Measurements from ENCODE around the gene ARMC2. TPM values are rescaled to one million over a fixed set of nuclear protein-coding genes. Genes with fewer than 3 reads are reported as not detected.
A peak's percentile ranks its signal among the peaks of the same experiment; 100 is the strongest.

The ARMC2 gene
- total RNA-seq, 5 donors from 2014 or later (not counting 1 experiment from before 2014, with no cell fraction given), result 6.4 to 10.0 (median 8.1) TPM

GRCh38 chr6:109001291-109001894, 153.2 kb downstream of the ARMC2 start:
- no peak for DNase-seq
- Histone ChIP-seq H3K27me3 (replicated peaks in 1 of 2; ENCODE audit: control insufficient read depth in 2 of 2, extremely low read depth in 1 of 2, insufficient read depth in 2 of 2, low read length in 1 of 2) (no peaks in the 10 kb centered on the region), H3K27ac (ENCODE audit: low read length) (no peak overlapping the region), H3K9me3 (no peaks in the 10 kb centered on the region), H3K4me1 (ENCODE audit: control insufficient read depth in 1 of 2, extremely low read depth in 1 of 2, insufficient read depth in 2 of 2, low read length in 2 of 2) (no peaks in the 10 kb centered on the region), H3K4me3 (ENCODE audit: control insufficient read depth in 1 of 2, extremely low read depth in 1 of 2, low read length in 1 of 2) (no peak overlapping the region), H3K36me3 (ENCODE audit: control insufficient read depth in 2 of 2, extremely low read depth in 1 of 2, insufficient read depth in 1 of 2, low read length in 1 of 2) (peaks cover 0 to 32% of the 10 kb centered on the region in 2 donors)
- POLR2A ChIA-PET, result no interaction called here
- Mint-ChIP-seq H3K27ac (no peak overlapping the region), H3K4me3 (no peak overlapping the region), H3K4me1 (peaks cover 37 to 42% (median 41%) of the 10 kb centered on the region in 3 donors), H3K27me3 (no peaks in the 10 kb centered on the region), H3K36me3 (peaks cover 28% of the 10 kb centered on the region), H3K9me3 (no peaks in the 10 kb centered on the region)
- no peak for ATAC-seq (replicated peaks in 1 of 4)
- CTCF ChIA-PET, result interaction anchor here in 1 of 2 donors (1.3 kb wide), 1 partner anchor 71 kb away, joined by 6 read pairs; no protein-coding TSS in a partner anchor
- WGBS (ENCODE audit: insufficient coverage), result no CpG with 5 or more reads among the region's 7 CpGs

DNA sequence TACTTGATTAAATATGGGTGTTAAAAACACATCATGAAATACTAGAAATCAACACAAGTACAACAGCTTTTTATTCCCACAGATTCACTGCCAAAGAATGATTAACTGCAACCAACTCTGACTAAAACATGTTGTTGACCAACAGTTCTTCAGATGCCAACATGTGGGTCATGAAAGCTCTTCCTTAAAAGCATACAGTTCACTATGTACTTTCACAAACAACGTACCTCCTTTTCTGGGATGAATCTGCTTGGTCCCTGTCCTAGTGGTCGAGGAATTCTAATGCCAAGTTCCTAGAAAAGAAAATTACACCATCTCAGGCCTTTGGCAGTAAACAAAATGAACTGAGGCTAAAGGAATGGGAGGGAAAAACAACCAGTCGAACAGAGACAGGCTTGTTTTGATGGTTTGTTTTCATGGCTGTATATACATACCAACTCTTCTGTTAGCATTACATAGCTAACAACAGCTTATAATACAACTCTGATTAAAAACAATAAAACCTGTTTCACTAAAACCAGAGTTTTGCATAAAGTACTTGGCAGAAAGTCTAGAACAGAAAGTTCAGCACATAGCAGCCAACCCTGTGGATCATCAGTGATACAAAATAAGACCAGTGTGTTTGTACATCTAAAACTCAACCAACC, 154.0 kb downstream of the ARMC2 start:
- ChIA-PET CTCF (interaction anchor here (0.5 to 1.3 kb wide), 2 partner anchors 15 to 70 kb away, joined by 3 to 6 read pairs; no protein-coding TSS in a partner anchor), POLR2A (no interaction called here)
- no peak overlapping the region for H3K4me3 ChIP-seq (ENCODE audit: control insufficient read depth in 1 of 2, extremely low read depth in 1 of 2, low read length in 1 of 2)
- H3K9me3 ChIP-seq, result no peaks in the 10 kb centered on the region
- no peak overlapping the region for H3K27ac ChIP-seq (ENCODE audit: low read length)
- H3K4me1 Mint-ChIP-seq, result peaks cover 44 to 50% (median 49%) of the 10 kb centered on the region in 3 donors
- no peaks in the 10 kb centered on the region for H3K27me3 Mint-ChIP-seq
- no CpG with 5 or more reads among the region's 3 CpGs for WGBS (ENCODE audit: insufficient coverage)
- H3K27me3 ChIP-seq (replicated peaks in 1 of 2; ENCODE audit: control insufficient read depth in 2 of 2, extremely low read depth in 1 of 2, insufficient read depth in 2 of 2, low read length in 1 of 2), result no peaks in the 10 kb centered on the region
- no peaks in the 10 kb centered on the region for H3K9me3 Mint-ChIP-seq
- H3K27ac Mint-ChIP-seq, result peak overlapping the region in 1 of 2 donors; percentile 61
- H3K36me3 ChIP-seq (ENCODE audit: control insufficient read depth in 2 of 2, extremely low read depth in 1 of 2, insufficient read depth in 1 of 2, low read length in 1 of 2), result peaks cover 0 to 31% of the 10 kb centered on the region in 2 donors
- DNase-seq (no peak), ATAC-seq (replicated peaks in 1 of 4) (no peak)
- peaks cover 0 to 4% of the 10 kb centered on the region in 2 experiments for H3K4me1 ChIP-seq (ENCODE audit: control insufficient read depth in 1 of 2, extremely low read depth in 1 of 2, insufficient read depth in 2 of 2, low read length in 2 of 2)
- H3K36me3 Mint-ChIP-seq, result peaks cover 28% of the 10 kb centered on the region
- no peak overlapping the region for H3K4me3 Mint-ChIP-seq

GRCh38 chr6:109002882-109003281, 154.7 kb downstream of the ARMC2 start:
- Mint-ChIP-seq H3K27me3 (no peaks in the 10 kb centered on the region), H3K4me3 (no peak overlapping the region), H3K4me1 (peaks cover 51 to 57% (median 55%) of the 10 kb centered on the region in 3 donors), H3K9me3 (no peaks in the 10 kb centered on the region), H3K36me3 (peaks cover 22% of the 10 kb centered on the region), H3K27ac (no peak overlapping the region)
- ChIA-PET POLR2A (interaction anchor here in 1 of 2 donors (0.6 kb wide), 1 partner anchor 72 kb away, joined by 4 read pairs; no protein-coding TSS in a partner anchor), CTCF (interaction anchor here in 1 of 2 donors (1.3 kb wide), 1 partner anchor 69 kb away, joined by 6 read pairs; no protein-coding TSS in a partner anchor)
- H3K4me1 ChIP-seq (ENCODE audit: control insufficient read depth in 1 of 2, extremely low read depth in 1 of 2, insufficient read depth in 2 of 2, low read length in 2 of 2), result peaks cover 0 to 8% of the 10 kb centered on the region in 2 experiments
- ATAC-seq (replicated peaks in 1 of 4), result no peak
- peaks cover 0 to 31% of the 10 kb centered on the region in 2 donors for H3K36me3 ChIP-seq (ENCODE audit: control insufficient read depth in 2 of 2, extremely low read depth in 1 of 2, insufficient read depth in 1 of 2, low read length in 1 of 2)
- DNase-seq, result no peak
- no peak overlapping the region for H3K27ac ChIP-seq (ENCODE audit: low read length)
- H3K9me3 ChIP-seq, result no peaks in the 10 kb centered on the region
- no peaks in the 10 kb centered on the region for H3K27me3 ChIP-seq (replicated peaks in 1 of 2; ENCODE audit: control insufficient read depth in 2 of 2, extremely low read depth in 1 of 2, insufficient read depth in 2 of 2, low read length in 1 of 2)
- H3K4me3 ChIP-seq (ENCODE audit: control insufficient read depth in 1 of 2, extremely low read depth in 1 of 2, low read length in 1 of 2), result no peak overlapping the region

DNA sequence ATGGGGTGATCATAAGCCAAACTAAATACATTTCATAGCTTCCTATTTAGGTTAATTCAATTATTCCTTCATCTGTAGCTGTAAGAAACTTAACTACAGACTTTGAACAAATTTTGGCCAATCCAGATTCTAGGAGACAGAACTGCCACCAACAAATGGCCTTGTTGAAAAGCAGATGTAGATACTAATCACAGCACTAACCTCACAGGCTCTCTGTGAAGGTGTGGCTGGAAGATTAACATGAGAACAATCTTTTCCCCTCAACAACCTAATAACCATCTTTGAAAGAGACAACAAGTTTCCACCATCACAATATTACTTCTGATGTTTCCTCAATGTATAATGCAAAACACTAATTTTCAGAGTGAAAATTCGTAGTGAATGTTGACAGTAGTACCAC, 158.6 kb downstream of the ARMC2 start:
- H3K9me3 Mint-ChIP-seq, result no peaks in the 10 kb centered on the region
- no peaks in the 10 kb centered on the region for H3K36me3 Mint-ChIP-seq
- ChIA-PET POLR2A (no interaction called here), CTCF (interaction anchor here in 1 of 2 donors (0.6 to 10.6 kb wide), 3 partner anchors 29 to 761 kb away, joined by 4 to 77 read pairs (median 5); no protein-coding TSS in a partner anchor)
- H3K27me3 Mint-ChIP-seq, result no peaks in the 10 kb centered on the region
- peaks cover 65 to 73% (median 67%) of the 10 kb centered on the region in 3 donors for H3K4me1 Mint-ChIP-seq
- Histone ChIP-seq H3K27me3 (replicated peaks in 1 of 2; ENCODE audit: control insufficient read depth in 2 of 2, extremely low read depth in 1 of 2, insufficient read depth in 2 of 2, low read length in 1 of 2) (no peaks in the 10 kb centered on the region), H3K27ac (ENCODE audit: low read length) (peak overlapping the region; percentile 85), H3K9me3 (no peaks in the 10 kb centered on the region), H3K4me3 (ENCODE audit: control insufficient read depth in 1 of 2, extremely low read depth in 1 of 2, low read length in 1 of 2) (no peak overlapping the region), H3K4me1 (ENCODE audit: control insufficient read depth in 1 of 2, extremely low read depth in 1 of 2, insufficient read depth in 2 of 2, low read length in 2 of 2) (peaks cover 7 to 25% of the 10 kb centered on the region in 2 experiments), H3K36me3 (ENCODE audit: control insufficient read depth in 2 of 2, extremely low read depth in 1 of 2, insufficient read depth in 1 of 2, low read length in 1 of 2) (peaks cover 0 to 7% of the 10 kb centered on the region in 2 donors)
- H3K27ac Mint-ChIP-seq, result peak overlapping the region; percentile 13 to 78
- ATAC-seq (replicated peaks in 1 of 4) (no peak), DNase-seq (no peak)
- H3K4me3 Mint-ChIP-seq, result peak overlapping the region; percentile 58 to 96 (median 83)
- WGBS (ENCODE audit: insufficient coverage), result no CpG with 5 or more reads among the region's 1 CpG

GRCh38 chr6:109007521-109007920, 159.3 kb downstream of the ARMC2 start:
- Mint-ChIP-seq H3K36me3 (no peaks in the 10 kb centered on the region), H3K9me3 (no peaks in the 10 kb centered on the region), H3K4me1 (peaks cover 64 to 70% (median 64%) of the 10 kb centered on the region in 3 donors), H3K4me3 (peak overlapping the region; percentile 83 to 98 (median 96)), H3K27me3 (no peaks in the 10 kb centered on the region), H3K27ac (peak overlapping the region; percentile 78 to 94)
- WGBS (ENCODE audit: insufficient coverage), result no CpG with 5 or more reads among the region's 3 CpGs
- no peaks in the 10 kb centered on the region for H3K27me3 ChIP-seq (replicated peaks in 1 of 2; ENCODE audit: control insufficient read depth in 2 of 2, extremely low read depth in 1 of 2, insufficient read depth in 2 of 2, low read length in 1 of 2)
- H3K9me3 ChIP-seq, result no peaks in the 10 kb centered on the region
- H3K4me1 ChIP-seq (ENCODE audit: control insufficient read depth in 1 of 2, extremely low read depth in 1 of 2, insufficient read depth in 2 of 2, low read length in 2 of 2), result peaks cover 11 to 25% of the 10 kb centered on the region in 2 experiments
- peak overlapping the region in 1 of 2 donors; percentile 97 for H3K4me3 ChIP-seq (ENCODE audit: control insufficient read depth in 1 of 2, extremely low read depth in 1 of 2, low read length in 1 of 2)
- DNase-seq (no peak), ATAC-seq (replicated peaks in 1 of 4) (no peak)
- ChIA-PET POLR2A (interaction anchor here in 1 of 2 donors (0.9 to 1.3 kb wide), 2 partner anchors 66 to 139 kb away, joined by 3 read pairs; no protein-coding TSS in a partner anchor), CTCF (interaction anchor here in 1 of 2 donors (0.6 to 10.6 kb wide), 4 partner anchors 65 to 762 kb away, joined by 3 to 77 read pairs (median 4); no protein-coding TSS in a partner anchor)
- H3K36me3 ChIP-seq (ENCODE audit: control insufficient read depth in 2 of 2, extremely low read depth in 1 of 2, insufficient read depth in 1 of 2, low read length in 1 of 2), result peaks cover 0 to under 1% of the 10 kb centered on the region in 2 donors
- H3K27ac ChIP-seq (ENCODE audit: low read length), result peak overlapping the region; percentile 85

DNA sequence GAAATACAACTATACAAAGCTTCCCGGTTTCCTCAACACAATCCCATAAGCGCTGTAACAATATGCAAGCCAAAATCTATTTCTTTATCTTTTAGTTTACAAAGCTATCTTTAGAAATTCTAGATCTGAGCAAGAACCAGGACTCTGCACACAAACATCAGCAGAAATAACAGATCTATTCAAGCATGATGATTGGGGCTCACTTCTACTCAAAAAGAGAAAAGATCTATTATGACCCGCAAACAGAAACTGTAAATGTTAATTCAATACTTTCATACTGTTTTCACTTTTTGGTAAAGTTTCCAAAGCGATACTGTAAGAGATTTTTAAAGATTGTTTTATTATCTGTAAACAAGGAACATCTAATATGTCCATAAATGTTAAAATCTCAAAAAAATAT, 159.8 kb downstream of the ARMC2 start:
- peak overlapping the region in 1 of 2 donors; percentile 97 for H3K4me3 ChIP-seq (ENCODE audit: control insufficient read depth in 1 of 2, extremely low read depth in 1 of 2, low read length in 1 of 2)
- WGBS (ENCODE audit: insufficient coverage), result no CpG with 5 or more reads among the region's 4 CpGs
- H3K27me3 ChIP-seq (replicated peaks in 1 of 2; ENCODE audit: control insufficient read depth in 2 of 2, extremely low read depth in 1 of 2, insufficient read depth in 2 of 2, low read length in 1 of 2), result no peaks in the 10 kb centered on the region
- Mint-ChIP-seq H3K4me3 (peak overlapping the region; percentile 83 to 98 (median 96)), H3K27ac (peak overlapping the region; percentile 85 to 94), H3K9me3 (no peaks in the 10 kb centered on the region), H3K4me1 (peaks cover 64 to 75% (median 64%) of the 10 kb centered on the region in 3 donors), H3K27me3 (no peaks in the 10 kb centered on the region), H3K36me3 (no peaks in the 10 kb centered on the region)
- H3K9me3 ChIP-seq, result no peaks in the 10 kb centered on the region
- ATAC-seq (replicated peaks in 1 of 4) (no peak), DNase-seq (no peak)
- H3K27ac ChIP-seq (ENCODE audit: low read length), result peak overlapping the region; percentile 85
- H3K4me1 ChIP-seq (ENCODE audit: control insufficient read depth in 1 of 2, extremely low read depth in 1 of 2, insufficient read depth in 2 of 2, low read length in 2 of 2), result peaks cover 14 to 25% of the 10 kb centered on the region in 2 experiments
- no peaks in the 10 kb centered on the region for H3K36me3 ChIP-seq (ENCODE audit: control insufficient read depth in 2 of 2, extremely low read depth in 1 of 2, insufficient read depth in 1 of 2, low read length in 1 of 2)
- ChIA-PET POLR2A (interaction anchor here in 1 of 2 donors (0.9 to 1.3 kb wide), 3 partner anchors 65 to 683 kb away, joined by 3 read pairs; no protein-coding TSS in a partner anchor), CTCF (interaction anchor here in 1 of 2 donors (0.8 to 10.6 kb wide), 4 partner anchors 65 to 455 kb away, joined by 3 to 77 read pairs (median 4); no protein-coding TSS in a partner anchor)
